Chondrocyte (in vitro differentiated cells): Measurements from ENCODE around the gene PIK3CA. TPM values are rescaled to one million over a fixed set of nuclear protein-coding genes. Genes with fewer than 3 reads are reported as not detected.
"Not testable (repeated sequence)": the region's sequence is repeated elsewhere in the genome, so short reads cannot be mapped to it uniquely, and the experiment has no call there.

Experiments used
- DNase-seq: peaks from one replicate; pipeline ENCODE4 v3.0.0; 2021; ENCODE audit warnings: mixed read lengths, low spot score
- H3K27ac Mint-ChIP-seq: one replicate; pipeline ENCODE4 v1.8.0; 2021; ENCODE audit warnings: mild to moderate bottlenecking, moderate library complexity, mixed read lengths; ENCODE audit not compliant: unreplicated experiment
- H3K27me3 Mint-ChIP-seq: 2 replicates; pipeline ENCODE4 v1.8.0; 2021; ENCODE audit warnings: low read depth, mixed read lengths
- H3K36me3 Mint-ChIP-seq: 2 replicates; pipeline ENCODE4 v1.8.0; 2021; ENCODE audit warnings: low read depth, mixed read lengths
- H3K4me1 Mint-ChIP-seq: 2 replicates; pipeline ENCODE4 v1.8.0; 2021; ENCODE audit warnings: low read depth, mild to moderate bottlenecking, mixed read lengths
- H3K4me3 Mint-ChIP-seq: one replicate; pipeline ENCODE4 v1.8.0; 2021; ENCODE audit warnings: mild to moderate bottlenecking, moderate library complexity, mixed read lengths; ENCODE audit not compliant: unreplicated experiment
- H3K9me3 Mint-ChIP-seq: 2 replicates; pipeline ENCODE4 v1.8.0; 2021; ENCODE audit warnings: low read depth, mixed read lengths
- total RNA-seq: library from RNA; stranded (reverse); gene quantifications from 3 replicates; pipeline ENCODE4 v1.2.1, GENCODE V29; 2021
- TF ChIP-seq, protein P1 (sequence below): fragments of 200-600 bp; sonication (generic); IDR thresholded peaks from 2 replicates; pipeline ENCODE4 v1.5.0; 2021; ENCODE audit warnings: antibody characterized with exemption, mild to moderate bottlenecking, moderate library complexity

The PIK3CA gene
- total RNA-seq, 1 donor from 2014 or later: 29.3 TPM

DNA sequence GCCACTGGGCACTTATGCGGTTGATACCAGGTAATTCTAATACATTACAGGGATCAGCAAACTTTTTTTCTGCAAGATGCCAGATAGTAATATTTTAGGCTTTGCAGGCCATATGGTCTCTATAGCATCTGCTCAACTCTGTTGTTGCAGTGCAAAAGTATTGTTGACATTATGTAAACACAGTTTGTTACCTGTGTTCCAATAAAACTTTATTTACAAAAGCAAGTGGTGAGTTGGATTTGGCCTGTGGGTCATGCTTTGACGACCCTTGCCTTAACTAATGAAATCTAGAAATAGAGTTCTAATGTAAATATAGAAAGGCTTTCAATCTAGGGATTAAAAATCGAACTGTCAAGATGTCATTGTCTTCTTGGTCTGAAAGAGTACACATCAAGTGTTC is 44.4 kb downstream of the PIK3CA start:
- no peak for DNase-seq
- Mint-ChIP-seq H3K27me3 (no peaks in the 10 kb centered on the region), H3K36me3 (no peaks in the 10 kb centered on the region), H3K4me1 (peaks cover 81% of the 10 kb centered on the region), H3K27ac (no peak overlapping the region), H3K9me3 (no peaks in the 10 kb centered on the region), H3K4me3 (no peak overlapping the region)
- TF ChIP-seq, protein P1, sequence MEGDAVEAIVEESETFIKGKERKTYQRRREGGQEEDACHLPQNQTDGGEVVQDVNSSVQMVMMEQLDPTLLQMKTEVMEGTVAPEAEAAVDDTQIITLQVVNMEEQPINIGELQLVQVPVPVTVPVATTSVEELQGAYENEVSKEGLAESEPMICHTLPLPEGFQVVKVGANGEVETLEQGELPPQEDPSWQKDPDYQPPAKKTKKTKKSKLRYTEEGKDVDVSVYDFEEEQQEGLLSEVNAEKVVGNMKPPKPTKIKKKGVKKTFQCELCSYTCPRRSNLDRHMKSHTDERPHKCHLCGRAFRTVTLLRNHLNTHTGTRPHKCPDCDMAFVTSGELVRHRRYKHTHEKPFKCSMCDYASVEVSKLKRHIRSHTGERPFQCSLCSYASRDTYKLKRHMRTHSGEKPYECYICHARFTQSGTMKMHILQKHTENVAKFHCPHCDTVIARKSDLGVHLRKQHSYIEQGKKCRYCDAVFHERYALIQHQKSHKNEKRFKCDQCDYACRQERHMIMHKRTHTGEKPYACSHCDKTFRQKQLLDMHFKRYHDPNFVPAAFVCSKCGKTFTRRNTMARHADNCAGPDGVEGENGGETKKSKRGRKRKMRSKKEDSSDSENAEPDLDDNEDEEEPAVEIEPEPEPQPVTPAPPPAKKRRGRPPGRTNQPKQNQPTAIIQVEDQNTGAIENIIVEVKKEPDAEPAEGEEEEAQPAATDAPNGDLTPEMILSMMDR: no peak

DNA sequence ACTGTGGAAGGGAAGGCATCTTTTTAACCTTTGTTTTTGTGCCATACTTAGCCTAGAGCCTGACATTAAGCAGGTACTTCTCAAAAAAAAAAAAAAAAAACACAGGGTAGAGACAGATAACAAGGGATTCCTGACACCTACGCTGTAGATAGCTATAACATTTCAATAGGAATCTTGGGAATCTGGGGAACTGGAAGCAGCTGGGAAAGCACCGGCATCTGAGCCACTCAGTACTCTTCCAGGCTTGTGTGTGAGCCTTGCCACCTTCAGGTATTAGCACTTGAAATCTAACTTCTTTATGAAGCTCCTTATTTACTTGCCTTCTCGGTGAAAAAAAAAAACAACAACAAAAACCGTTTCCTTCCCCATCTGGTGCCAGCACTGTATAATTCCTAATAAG is 46.8 kb downstream of the PIK3CA start:
- no peak for DNase-seq
- Mint-ChIP-seq H3K27ac (peak overlapping the region; percentile 94), H3K9me3 (no peaks in the 10 kb centered on the region), H3K27me3 (no peaks in the 10 kb centered on the region), H3K4me1 (peaks cover 76% of the 10 kb centered on the region), H3K36me3 (peaks cover 2% of the 10 kb centered on the region), H3K4me3 (no peak overlapping the region)
- TF ChIP-seq, protein P1: no peak

DNA sequence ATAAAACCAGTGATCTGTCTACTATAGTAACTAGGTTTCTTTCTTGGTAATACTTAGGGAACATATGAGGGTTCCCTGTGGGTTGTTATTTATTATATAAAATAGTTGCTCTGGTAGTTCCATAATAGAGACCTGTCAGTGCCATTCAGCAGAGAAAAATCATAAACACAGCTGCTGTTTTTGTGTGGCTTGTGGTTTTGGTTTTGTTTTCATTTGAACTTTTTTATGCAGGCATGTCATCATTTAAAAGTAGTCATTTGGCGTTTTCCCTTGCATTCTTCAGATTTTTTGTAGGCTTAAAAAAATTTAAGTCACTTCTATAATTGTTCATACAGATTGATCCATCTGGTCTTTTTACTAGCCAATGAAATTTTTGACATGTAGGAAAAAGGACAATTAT is 47.9 kb downstream of the PIK3CA start:
- Mint-ChIP-seq H3K27ac (peak overlapping the region; percentile 94), H3K27me3 (no peaks in the 10 kb centered on the region), H3K4me3 (no peak overlapping the region), H3K9me3 (no peaks in the 10 kb centered on the region), H3K4me1 (peaks cover 64% of the 10 kb centered on the region), H3K36me3 (peaks cover 5% of the 10 kb centered on the region)
- DNase-seq: no peak
- TF ChIP-seq, protein P1: no peak

DNA sequence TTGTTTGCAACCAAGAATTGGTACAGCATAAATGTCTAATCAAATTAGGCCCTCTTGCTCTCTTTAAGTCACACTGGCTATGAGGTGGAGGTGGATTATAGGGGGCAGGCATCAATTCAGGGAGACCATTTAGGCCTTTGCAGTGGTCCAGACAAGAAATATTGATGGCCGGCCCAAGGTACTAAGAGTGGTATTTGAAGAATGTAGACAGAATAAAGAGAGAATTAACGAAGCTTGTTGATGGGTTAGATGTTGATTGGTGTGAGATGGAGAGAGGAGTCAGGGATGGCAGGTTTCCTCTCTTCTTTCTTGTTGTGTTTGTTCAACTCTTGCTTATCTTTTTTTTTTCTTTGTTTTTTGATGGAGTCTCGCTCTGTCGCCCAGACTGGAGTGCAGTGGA is 48.5 kb downstream of the PIK3CA start:
- peaks cover 5% of the 10 kb centered on the region for H3K36me3 Mint-ChIP-seq
- TF ChIP-seq, protein P1: no peak
- peak overlapping the region; percentile 94 for H3K27ac Mint-ChIP-seq
- no peaks in the 10 kb centered on the region for H3K9me3 Mint-ChIP-seq
- DNase-seq: no peak
- no peaks in the 10 kb centered on the region for H3K27me3 Mint-ChIP-seq
- peaks cover 58% of the 10 kb centered on the region for H3K4me1 Mint-ChIP-seq
- peak overlapping the region; percentile 6 for H3K4me3 Mint-ChIP-seq

DNA sequence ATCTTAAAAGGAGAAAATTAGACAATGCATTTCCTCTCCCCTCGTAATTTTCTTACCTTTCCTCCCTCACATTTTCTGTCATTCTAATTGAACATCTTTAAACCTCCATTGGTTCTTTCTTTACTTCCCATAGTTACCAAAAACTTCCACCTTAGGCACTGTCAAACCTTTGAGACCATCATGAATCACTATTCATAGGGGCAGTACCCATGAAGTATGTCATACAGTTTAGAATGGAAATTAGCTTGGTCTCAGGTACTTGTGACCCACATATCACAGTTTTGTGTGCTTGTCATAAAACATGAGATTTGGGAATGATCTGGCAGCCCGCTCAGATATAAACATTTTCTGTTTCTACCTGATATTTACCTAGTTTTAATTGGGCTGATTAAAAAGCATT is 52.6 kb downstream of the PIK3CA start:
- Mint-ChIP-seq H3K27ac (no peak overlapping the region), H3K9me3 (no peaks in the 10 kb centered on the region), H3K36me3 (peaks cover 10% of the 10 kb centered on the region), H3K4me3 (no peak overlapping the region), H3K4me1 (peaks cover 29% of the 10 kb centered on the region), H3K27me3 (no peaks in the 10 kb centered on the region)
- TF ChIP-seq, protein P1: no peak
- no peak for DNase-seq

DNA sequence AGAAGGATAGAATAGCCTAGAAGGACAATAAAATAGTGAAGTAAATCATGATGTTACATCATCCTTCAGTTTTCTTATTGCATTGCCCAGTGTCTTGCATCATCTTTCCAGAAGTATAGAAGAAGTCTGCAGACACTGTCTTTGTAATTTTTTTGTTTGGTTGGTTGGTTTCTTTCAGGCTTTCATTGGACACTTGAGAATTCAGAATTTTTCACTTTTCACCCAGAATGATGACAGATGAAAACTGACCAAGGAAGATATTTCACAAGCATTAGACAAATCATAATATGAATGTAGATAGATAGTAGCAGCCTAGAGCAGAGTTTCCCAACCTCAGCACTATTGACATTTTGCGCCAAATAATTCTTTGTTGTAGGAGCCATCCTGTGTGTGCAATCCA is 67.4 kb downstream of the PIK3CA start:
- DNase-seq, H3K9me3 Mint-ChIP-seq, H3K4me3 Mint-ChIP-seq, H3K4me1 Mint-ChIP-seq, H3K36me3 Mint-ChIP-seq, H3K27me3 Mint-ChIP-seq: not testable (repeated sequence)
- H3K27ac Mint-ChIP-seq: peak overlapping the region; percentile 46

DNA sequence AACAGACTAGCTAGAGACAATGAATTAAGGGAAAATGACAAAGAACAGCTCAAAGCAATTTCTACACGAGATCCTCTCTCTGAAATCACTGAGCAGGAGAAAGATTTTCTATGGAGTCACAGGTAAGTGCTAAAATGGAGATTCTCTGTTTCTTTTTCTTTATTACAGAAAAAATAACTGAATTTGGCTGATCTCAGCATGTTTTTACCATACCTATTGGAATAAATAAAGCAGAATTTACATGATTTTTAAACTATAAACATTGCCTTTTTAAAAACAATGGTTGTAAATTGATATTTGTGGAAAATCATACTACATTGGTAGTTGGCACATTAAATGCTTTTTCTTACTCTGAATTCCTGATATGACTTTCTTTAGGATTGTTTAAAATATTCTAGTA is 70.1 kb downstream of the PIK3CA start:
- H3K9me3 Mint-ChIP-seq: not testable (repeated sequence)

More for the DNA sequence above, 70.1 kb downstream of the PIK3CA start:
- H3K27ac Mint-ChIP-seq, H3K4me3 Mint-ChIP-seq, H3K27me3 Mint-ChIP-seq, DNase-seq, H3K4me1 Mint-ChIP-seq: not testable (repeated sequence)
- H3K36me3 Mint-ChIP-seq: peaks cover 11% of the 10 kb centered on the region
